NCI-H1930 (cell line): ENCODE data around the gene ENTPD8.
"Not testable (repeated sequence)": the region's sequence is repeated elsewhere in the genome, so short reads cannot be mapped to it uniquely, and the experiment has no call there.

Experiments
- DNase-seq, 2 experiments: peaks; one replicate each; lab custom pipeline; 2025; lab: John Stamatoyannopoulos, UW

Gene ENTPD8

GRCh38 chr9:137411645-137412380, 29.3 kb downstream of the ENTPD8 start:
- DNase-seq = no peak

DNA sequence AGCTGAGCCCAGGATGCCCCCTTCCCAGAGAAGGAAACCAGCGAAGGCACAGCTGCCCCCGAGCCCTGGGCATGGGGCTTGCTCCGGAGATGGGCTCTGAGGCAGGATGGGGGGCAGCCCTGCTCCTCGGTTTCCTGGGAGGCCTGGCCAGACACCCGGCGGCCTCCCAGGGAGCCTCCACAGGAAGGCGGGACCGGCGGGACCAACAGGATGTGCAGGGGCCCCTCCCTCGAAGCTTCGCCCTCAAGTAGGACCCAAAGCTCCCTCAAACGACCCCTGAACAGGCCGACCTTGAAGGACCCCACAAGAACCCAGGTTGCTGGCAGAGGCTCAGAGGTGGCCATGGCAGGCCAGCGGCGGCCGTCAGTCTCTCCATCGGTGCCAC, 29.9 kb downstream of the ENTPD8 start:
- DNase-seq = no peak

DNA sequence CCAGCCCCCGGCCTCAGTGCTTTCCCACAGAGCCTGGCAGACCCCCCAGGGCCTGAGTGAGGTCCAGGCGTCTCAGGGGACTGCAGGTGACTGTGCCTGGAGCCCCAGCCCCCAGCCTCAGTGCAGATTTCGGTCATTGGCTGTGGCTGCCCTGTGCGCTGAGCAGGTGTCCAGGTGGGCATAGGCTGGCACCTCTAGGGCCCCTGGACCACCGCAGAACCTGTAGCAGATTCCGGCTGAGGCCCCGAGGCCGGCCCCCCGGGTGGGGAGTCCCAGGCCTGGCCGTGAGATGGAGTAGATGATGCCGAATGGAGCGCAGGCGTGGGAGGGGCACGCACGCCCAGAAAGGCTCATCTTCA, 30.3 kb downstream of the ENTPD8 start:
- no peak for DNase-seq

DNA sequence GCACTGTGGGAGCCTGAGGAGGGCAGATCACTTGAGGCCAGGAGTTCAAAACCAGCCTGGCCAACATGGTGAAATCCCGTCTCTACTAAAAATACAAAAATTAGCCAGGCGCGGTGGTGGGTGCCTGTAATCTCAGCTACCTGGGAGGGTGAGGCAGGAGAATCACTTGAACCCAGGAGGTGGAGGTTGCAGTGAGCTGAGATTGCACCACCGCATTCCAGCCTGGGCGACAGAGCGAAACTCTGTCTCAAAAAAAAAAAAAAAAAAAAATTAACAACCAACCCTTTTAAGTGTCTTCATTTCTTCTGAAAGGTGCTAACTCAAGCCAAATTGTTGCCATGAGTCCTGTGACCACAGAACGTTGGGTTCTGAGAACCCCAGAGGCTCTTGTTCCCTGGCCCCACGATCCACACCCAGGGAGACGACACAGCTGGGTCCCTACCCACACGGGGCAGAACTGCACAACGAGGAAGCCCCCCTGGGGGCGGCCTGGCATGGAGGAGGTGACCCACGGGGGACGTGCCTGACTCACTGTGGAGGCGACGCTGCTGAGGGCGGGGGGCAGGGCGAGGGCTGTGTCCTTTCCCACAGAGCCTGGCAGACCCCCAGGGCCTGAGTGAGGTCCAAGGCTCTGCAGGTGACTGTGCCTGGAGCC, 30.8 kb downstream of the ENTPD8 start:
- DNase-seq = not testable (repeated sequence)

DNA sequence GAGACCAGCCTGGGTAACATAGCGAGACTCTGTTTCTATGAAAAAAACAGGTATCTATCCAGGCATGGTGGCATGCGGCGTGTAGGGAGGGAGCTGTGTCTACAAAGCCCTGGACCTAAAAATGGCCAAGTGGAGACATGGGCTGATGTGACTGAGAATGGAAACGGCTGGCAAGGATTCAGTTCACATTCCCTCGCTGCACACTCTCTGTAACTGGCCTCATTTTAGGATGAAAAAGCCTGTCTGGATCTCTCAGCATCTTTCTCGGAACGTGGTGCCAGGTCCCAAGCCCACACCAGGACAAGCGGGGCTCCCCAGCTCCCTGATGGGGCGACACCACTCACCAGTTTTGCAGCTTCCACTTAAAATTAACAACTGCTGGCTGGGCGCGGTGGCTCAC, 31.6 kb downstream of the ENTPD8 start:
- no peak for DNase-seq

DNA sequence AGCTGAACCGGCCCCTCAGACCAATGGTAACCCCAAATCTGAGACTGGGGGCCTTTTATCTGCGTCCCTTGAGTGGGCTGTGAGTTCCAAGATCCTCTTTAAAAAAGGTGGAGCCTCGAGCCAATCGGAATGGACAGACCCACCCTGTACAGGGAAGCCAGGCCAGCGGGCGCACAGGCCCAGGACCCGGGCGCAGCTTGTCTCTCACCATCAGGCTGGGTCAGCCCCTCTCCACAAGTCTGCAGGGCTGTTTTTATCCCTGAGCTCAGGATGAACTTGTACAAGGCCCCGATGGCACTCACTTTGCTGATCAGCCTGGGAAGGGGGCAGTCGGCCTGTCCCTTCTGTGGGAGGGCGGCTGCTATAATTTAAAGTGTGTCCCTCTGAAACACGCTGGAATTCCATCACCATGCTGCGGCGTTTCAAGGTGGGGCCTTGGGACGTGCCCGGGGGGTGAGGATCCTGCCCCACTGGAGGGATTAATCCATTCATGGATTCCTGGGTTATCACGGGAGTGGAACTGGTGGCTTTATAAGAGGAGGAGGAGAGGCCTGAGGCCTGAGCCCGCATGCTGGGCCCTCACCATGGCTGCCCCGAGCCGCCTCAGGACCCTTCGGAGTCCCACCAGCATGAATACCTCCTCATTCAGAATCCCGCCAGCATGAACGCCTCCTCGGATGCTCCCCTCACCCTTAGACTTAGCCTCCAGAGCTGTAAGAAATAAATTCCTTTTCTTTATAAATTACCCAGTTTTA, 32.3 kb downstream of the ENTPD8 start:
- DNase-seq = no peak

DNA sequence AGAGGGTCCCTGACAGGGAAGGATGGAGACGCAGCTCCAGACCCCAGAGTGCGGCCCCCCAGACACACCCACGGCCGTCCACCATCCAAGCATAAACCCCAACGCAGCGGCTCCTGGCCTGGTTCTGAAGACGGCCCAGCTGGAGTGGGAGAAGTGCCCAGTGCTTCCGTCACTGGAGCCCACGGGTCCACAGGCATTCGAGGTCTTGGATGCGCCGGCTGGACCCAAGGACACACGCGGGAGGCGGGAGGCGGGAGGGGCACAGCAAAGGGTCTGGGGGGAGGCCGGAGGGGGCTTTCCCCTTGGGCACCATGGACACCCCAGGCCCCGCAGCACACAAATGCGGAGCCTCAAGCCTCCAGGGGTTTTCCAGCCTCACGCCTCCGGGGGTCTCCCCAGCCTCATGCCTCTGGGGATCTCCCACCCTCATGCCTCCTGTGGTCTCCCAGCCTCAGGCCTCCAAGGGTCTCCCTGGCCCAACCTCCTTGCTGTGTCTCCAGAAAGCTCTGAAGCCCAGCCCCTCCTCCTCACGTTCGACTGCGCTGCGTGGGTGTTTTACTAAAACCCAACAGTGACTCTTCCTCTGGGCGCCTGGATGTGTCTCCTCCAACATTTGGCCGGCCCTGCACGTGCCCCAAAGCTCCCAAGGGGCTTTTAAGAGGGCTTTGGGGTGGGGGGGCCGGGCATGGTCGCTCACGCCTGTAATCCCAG, 33.4 kb downstream of the ENTPD8 start:
- no peak for DNase-seq

GRCh38 chr9:137406876-137407589, 34.1 kb downstream of the ENTPD8 start:
- DNase-seq = peak; percentile 30 to 47

GRCh38 chr9:137406085-137406760, 34.9 kb downstream of the ENTPD8 start:
- no peak for DNase-seq

- no peak for DNase-seq
Measured at GRCh38 chr9:137405677-137406081, 35.5 kb downstream of the ENTPD8 start.

GRCh38 chr9:137404961-137405567, 36.1 kb downstream of the ENTPD8 start:
- no peak for DNase-seq

DNA sequence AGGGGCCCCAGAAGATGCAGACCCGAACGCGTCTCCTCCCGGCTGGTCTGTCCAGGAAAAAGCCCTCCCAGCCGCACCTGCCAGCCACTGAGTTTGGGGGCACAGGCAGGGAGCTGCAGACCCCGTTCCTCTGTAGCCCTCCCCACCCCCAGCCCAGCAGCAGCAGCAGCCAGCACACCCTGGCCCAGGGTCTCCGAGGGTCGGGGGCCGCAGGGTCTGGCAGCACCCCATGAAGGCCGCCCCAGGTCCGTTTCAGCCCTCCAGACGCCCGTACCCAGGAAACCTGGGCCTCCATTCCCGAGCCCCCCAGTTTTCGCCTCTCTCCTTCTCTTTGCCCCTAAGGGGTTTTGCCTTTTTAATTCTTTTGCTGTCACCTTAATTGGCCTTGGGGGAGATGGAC, 37.9 kb downstream of the ENTPD8 start:
- DNase-seq = no peak

DNA sequence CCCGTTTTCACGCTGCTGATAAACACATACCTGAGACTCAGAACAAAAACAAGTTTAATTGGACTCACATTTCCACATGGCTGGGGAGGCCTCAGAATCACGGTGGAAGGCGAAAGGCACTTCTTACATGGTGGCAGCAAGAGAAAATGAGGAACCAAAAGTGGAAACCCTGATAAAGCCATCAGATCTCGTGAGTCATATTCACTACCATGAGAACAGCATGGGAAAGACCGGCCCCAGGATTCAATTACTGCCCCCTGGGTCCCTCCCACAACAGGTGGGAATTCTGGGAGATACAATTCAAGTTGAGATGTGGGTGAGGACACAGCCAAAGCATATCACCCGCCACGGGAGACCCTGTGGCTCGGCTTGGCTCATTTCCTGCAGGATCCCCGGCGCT, 38.4 kb downstream of the ENTPD8 start:
- no peak for DNase-seq

- DNase-seq = no peak
Measured at GRCh38 chr9:137398561-137399468, 42.3 kb downstream of the ENTPD8 start.

GRCh38 chr9:137397675-137398423, 43.3 kb downstream of the ENTPD8 start:
- DNase-seq = no peak

DNA sequence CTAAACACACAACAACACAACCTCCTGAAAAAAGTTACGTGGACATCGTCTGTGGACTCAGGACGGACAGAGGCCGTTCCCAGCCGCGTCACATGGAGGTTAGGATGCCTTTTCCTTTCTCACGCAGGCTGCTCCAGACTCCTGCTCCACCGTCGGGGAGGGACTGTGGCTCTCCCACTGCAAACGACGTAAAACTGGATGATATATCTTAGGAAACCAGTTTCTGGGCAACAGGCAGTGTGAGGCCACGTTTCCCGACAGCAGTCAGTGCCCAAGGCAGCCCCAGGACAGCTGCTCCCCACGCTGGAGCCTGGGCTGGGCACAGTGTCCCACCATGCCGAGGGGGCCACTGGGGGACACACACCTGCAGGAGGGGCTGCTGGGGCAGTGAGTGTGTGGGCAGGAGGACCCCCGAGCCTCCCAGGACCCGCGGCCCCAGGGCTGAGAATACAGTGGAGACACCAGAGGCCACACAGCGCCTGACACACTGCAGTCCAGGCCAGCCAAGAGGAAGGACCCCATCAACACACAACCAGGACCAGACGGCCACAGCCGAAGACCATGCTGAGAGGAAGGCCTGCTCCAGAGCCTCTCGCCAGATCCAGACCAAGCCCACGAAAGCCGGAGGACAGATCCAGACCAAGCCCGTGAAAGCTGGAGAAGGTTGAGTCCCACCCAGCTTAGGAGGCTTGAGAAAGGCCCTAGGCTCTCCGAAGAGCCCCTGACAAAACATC, 44.4 kb downstream of the ENTPD8 start:
- no peak for DNase-seq

DNA sequence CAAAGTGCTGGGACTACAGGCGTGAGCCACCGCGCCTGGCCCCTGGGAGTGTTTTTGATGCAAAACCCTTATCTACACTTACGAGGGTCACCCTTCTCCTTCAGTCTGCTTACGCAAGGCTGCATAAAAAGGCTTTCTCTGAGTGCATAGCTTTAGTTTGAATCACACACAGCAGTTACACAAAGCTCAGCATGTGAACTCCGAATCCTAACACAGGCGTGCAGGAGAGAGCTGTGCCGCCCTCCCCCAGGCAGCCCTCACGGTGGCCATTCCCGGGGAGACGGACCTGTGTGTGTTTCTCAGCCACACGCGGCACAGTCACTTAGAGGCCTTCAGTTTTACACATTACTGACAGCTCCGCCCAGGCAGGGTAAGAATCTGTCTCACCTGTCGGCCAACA, 44.9 kb downstream of the ENTPD8 start:
- DNase-seq = no peak

DNA sequence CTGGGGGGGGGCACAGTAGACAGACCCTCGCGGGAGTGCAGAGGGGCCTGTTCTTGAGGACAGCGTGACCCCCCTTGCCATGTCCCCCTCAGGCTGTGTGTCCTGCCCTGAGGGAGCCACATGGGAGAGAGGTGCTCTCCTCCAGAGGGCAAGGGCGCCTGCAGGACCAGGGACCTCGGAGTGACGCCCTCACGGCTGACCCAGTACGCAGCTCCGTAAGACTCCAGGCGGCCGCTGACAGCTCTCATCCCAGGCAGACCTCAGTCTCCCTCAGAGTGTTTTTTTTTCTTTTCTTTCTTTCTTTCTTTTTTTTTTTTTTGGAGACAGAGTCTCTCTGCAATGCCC, 45.5 kb downstream of the ENTPD8 start:
- DNase-seq = no peak
